ENCODE measurements around the gene OAT.

GRCh38 chr10:124369986-124370385, 48.7 kb downstream of the OAT start:
- TF ChIP-seq CTCF (IDR thresholded peaks at IDR 0.05) = no peak
- TF ChIP-seq EZH2 (IDR thresholded peaks at IDR 0.05) = no peak
